Uterus (tissue), 2 donors: Measurements from ENCODE around the gene CAMK2D.

Experiments
- CTCF ChIP-seq, 4 experiments: fragments of 200-600 bp in 2 of 4; fragments of 450-650 bp in 2 of 4; sonication (generic) in 2 of 4; IDR thresholded peaks; one replicate each; pipeline ENCODE4 v1.5.1; 2016 to 2019; ENCODE audit warnings: antibody characterized with exemption in 4 of 4, mild to moderate bottlenecking in 2 of 4, moderate library complexity in 1 of 4
- POLR2A ChIP-seq, 2 donors: fragments of 450-650 bp; IDR thresholded peaks; one replicate each; pipeline ENCODE4 v1.6.1; 2016; ENCODE audit warnings: antibody characterized with exemption in 2 of 2, mild to moderate bottlenecking in 1 of 2, moderate library complexity in 1 of 2

GRCh38 chr4:113474017-113474416, 287.5 kb downstream of the CAMK2D start:
- TF ChIP-seq CTCF (IDR thresholded peaks at IDR 0.05), result no peak
- TF ChIP-seq POLR2A (IDR thresholded peaks at IDR 0.05), result no peak
